K562 (cell line): ENCODE data around the gene SOSTDC1. TPM values are rescaled to one million over a fixed set of nuclear protein-coding genes. Genes with fewer than 3 reads are reported as not detected.

Experiments
- ELF2 ChIP-seq: fragments of 250-450 bp; sonication (Bioruptor Pico); IDR thresholded peaks from 2 replicates; pipeline ENCODE4 v1.5.0; 2021; ENCODE audit warnings: mild to moderate bottlenecking
- GATA2 ChIP-seq: sonication (generic); formaldehyde crosslinking; IDR thresholded peaks from 2 replicates; pipeline ENCODE4 v1.4.0; 2020; ENCODE audit warnings: mild to moderate bottlenecking, missing genetic modification reagents
- JUN ChIP-seq, 2 experiments: sonication (generic) in 1 of 2; formaldehyde crosslinking in 1 of 2; IDR thresholded peaks; 2 replicates each; pipeline versions ENCODE4 v1.6.1 to v1.8.0; 2012 to 2022; ENCODE audit warnings: borderline replicate concordance in 2 of 2, mild to moderate bottlenecking in 2 of 2, improper control_type of control experiment in 1 of 2, low read depth in 1 of 2, low read length in 1 of 2, missing genetic modification reagents in 1 of 2
- SAFB2 ChIP-seq: fragments of 200-400 bp; formaldehyde crosslinking; IDR thresholded peaks from 2 replicates; pipeline ENCODE4 v1.6.1; 2018; ENCODE audit warnings: borderline replicate concordance, low read length, low read depth, moderate library complexity; ENCODE audit not compliant: severe bottlenecking
- ZNF79 ChIP-seq: fragments of 250-450 bp; sonication (Bioruptor Pico); IDR thresholded peaks from 2 replicates; pipeline ENCODE4 v1.4.0; 2020; ENCODE audit warnings: low read depth, mild to moderate bottlenecking, moderate library complexity
- polyA plus RNA-seq, 8 experiments: library from polyadenylated mRNA; depleted of rRNA in 4 of 8; stranded (reverse) in 5 of 8; unstranded in 3 of 8; fragments of >200 nt; fragmentation: Nextera tagmentation in 2 of 8; fragmentation: Illumina TruSeq in 1 of 8; extraction: Ambion mirVana in 2 of 8; extraction: Trizol in 1 of 8; gene quantifications; 2 replicates each; pipeline versions ENCODE4 v1.2.1 to v1.2.3, GENCODE V29; 2011 to 2014; ENCODE audit warnings: inconsistent platforms in 1 of 8, missing spikeins in 1 of 8
- total RNA-seq, 7 experiments: library from RNA; depleted of rRNA in 6 of 7; stranded (reverse); fragments of >200 nt in 6 of 7; fragmentation: Illumina TruSeq in 2 of 7; extraction: Trizol in 2 of 7; gene quantifications; 2 replicates each; pipeline versions ENCODE4 v1.2.1 to v1.2.3, GENCODE V29; 2011 to 2021; ENCODE audit warnings: low replicate concordance in 1 of 7
- TF ChIP-seq, protein P1 (sequence below): IDR thresholded peaks from 3 replicates; pipeline ENCODE4 v1.6.1; 2011; ENCODE audit warnings: borderline replicate concordance, mild to moderate bottlenecking; ENCODE audit not compliant: insufficient read length, insufficient read depth
- TF ChIP-seq, protein P2 (sequence below), 2 experiments: fragments of 450-650 bp; conservative IDR thresholded peaks; 2 replicates each; pipeline ENCODE4 v1.6.1; 2017; ENCODE audit warnings: mild to moderate bottlenecking in 2 of 2, moderate library complexity in 2 of 2

Gene SOSTDC1
- total and polyA plus RNA-seq, 9 of the 15 experiments (the other 6 are each of a cell fraction or from before 2014, with no cell fraction given) = 8.3 to 48.6 (median 15.9) TPM

DNA sequence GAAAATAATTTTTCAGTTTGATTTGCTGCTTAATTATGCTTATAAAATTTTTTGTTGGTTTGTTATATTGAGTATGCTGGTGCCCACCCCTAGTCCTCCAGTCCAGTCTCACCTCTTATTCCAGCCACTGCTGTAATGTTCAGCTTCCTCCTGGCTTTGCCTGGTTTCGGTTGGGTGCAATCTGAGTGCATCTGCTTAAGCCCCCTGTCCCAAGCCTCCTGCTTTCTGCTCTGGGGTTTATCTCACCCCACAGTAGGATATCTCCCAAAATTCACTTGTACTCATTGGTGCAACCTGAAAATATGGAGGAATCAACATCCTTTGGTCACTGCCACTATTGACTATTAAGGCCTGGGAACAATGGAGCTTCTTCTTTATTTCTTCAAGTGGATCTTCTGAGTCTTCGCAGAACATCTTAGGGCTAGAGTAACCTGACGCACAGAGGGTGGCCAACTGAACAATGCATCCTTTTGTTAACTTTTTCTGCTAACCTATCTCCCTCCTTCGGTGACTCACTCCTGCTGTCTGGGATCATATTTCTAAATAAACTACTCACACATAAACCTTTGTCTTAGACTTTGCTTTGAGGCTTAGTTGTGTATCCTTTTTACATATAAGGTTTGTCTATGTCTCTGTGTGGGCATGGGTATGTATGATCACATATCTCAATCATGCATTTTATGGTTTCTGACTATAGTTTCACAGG, 19.1 kb upstream of the SOSTDC1 start (continued):
- TF ChIP-seq, protein P1, sequence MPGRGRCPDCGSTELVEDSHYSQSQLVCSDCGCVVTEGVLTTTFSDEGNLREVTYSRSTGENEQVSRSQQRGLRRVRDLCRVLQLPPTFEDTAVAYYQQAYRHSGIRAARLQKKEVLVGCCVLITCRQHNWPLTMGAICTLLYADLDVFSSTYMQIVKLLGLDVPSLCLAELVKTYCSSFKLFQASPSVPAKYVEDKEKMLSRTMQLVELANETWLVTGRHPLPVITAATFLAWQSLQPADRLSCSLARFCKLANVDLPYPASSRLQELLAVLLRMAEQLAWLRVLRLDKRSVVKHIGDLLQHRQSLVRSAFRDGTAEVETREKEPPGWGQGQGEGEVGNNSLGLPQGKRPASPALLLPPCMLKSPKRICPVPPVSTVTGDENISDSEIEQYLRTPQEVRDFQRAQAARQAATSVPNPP = no peak
- TF ChIP-seq GATA2 (CRISPR knock-in tag) = no peak
- no peak for TF ChIP-seq ZNF79 (CRISPR knock-in tag)
- no peak for TF ChIP-seq JUN (IDR thresholded peaks at IDR 0.05; ENCODE audit: borderline replicate concordance, low read depth, low read length)
- TF ChIP-seq JUN (CRISPR knock-in tag; IDR thresholded peaks at IDR 0.05; ENCODE audit: borderline replicate concordance) = no peak
- TF ChIP-seq ELF2 (CRISPR knock-in tag) = no peak
- TF ChIP-seq, protein P2, sequence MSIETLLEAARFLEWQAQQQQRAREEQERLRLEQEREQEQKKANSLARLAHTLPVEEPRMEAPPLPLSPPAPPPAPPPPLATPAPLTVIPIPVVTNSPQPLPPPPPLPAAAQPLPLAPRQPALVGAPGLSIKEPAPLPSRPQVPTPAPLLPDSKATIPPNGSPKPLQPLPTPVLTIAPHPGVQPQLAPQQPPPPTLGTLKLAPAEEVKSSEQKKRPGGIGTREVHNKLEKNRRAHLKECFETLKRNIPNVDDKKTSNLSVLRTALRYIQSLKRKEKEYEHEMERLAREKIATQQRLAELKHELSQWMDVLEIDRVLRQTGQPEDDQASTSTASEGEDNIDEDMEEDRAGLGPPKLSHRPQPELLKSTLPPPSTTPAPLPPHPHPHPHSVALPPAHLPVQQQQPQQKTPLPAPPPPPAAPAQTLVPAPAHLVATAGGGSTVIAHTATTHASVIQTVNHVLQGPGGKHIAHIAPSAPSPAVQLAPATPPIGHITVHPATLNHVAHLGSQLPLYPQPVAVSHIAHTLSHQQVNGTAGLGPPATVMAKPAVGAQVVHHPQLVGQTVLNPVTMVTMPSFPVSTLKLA (conservative IDR thresholded peaks at IDR 0.05) = no peak
- no peak for TF ChIP-seq SAFB2
- TF ChIP-seq, all 486 proteins: peak for 9
